NCI-H146 treated with DMSO at 0.1 percent for 48 hours (cell line): ENCODE measurements around the gene ACADSB.

ENCODE experiments used
- DNase-seq: peaks from one replicate; lab custom pipeline; 2025; ENCODE audit not compliant: unreplicated experiment; lab: John Stamatoyannopoulos, UW

Gene ACADSB

GRCh38 chr10:123001370-123001769, 7.4 kb upstream of the ACADSB start:
- DNase-seq: no peak

DNA sequence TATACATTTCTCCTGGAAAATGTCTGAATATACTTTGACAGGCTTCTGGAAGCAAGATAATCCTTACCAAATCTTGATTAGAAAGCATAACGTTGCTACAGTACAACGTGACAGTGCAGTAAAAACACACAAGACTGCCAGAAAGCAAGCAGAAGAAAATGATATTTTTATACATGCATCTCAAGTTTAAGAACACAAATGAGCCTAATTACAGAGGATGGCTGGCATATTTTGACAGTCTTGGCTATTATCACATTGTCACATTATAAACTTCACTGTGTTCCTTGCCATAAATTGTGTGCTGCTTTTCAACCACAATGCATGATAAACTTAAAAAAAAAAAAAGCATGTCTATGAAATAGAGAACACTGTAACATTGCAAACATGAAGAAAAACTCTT, 4.5 kb upstream of the ACADSB start:
- DNase-seq: no peak

GRCh38 chr10:123007558-123008354, 1.1 kb upstream of the ACADSB start:
- DNase-seq: peak; percentile 37

- DNase-seq: no peak
Measured at GRCh38 chr10:123009105-123009820, 457 bp downstream of the ACADSB start.

DNA sequence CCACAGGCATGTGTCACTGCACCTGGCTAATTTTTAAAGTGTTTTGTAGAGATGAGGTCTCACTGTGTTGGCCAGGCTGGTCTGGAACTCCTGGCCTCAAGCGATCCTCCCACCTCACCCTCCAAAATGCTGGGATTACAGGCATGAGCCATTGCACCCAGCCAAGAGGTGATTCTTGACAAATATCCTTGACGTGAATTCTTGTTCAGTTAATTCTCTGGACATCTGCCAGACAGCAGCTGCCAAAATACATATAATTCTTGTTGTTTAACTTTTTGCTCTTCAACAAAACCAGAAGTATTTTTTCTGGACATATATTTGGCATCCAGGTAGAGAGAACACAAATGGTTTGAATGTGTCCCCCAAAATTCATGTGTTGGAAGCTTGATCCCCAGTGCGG, 3.2 kb downstream of the ACADSB start:
- no peak for DNase-seq

DNA sequence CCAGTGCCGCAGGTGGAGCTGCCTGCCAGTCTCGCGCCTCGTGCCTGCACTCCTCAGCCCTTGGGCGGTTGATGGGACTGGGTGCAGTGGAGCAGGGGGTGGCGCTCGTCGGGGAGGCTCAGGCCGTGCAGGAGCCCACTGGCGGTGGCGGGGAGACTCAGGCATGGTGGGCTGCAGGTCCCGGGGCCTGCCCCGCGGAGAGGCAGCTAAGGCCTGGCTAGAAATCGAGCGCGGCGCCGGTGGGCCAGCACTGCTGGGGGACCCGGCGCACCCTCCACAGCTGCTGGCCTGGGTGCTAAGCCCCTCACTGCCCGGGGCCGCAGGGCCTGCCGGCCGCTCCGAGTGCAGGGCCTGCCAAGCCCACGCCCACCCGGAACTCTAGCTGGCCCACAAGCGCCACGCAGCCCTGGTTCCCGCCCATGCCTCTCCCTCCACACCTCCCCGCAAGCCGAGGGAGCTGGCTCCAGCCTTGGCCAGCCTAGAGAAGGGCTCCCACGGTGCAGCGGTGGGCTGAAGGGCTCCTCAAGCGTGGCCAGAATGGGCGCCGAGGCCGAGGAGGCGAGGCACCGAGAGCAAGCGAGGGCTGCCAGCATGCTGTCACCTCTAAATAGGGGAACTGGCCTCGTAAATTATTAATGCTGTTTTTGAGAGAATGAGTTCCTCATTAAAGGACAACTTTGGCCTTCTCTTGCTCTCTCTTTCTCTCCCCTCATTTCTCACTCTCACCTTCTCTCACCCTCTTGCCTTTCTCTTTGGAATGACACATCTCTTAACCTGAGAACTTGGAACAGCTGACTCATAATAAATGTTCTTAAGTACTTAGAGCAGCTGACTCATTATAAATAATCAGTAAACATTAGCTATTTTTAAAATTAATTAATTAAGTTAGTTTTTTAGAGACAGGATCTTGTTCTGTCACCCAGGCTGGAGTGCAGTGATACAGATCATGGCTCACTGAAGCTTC, 4.9 kb downstream of the ACADSB start:
- no peak for DNase-seq

GRCh38 chr10:123014772-123015171, 6.0 kb downstream of the ACADSB start:
- no peak for DNase-seq

DNA sequence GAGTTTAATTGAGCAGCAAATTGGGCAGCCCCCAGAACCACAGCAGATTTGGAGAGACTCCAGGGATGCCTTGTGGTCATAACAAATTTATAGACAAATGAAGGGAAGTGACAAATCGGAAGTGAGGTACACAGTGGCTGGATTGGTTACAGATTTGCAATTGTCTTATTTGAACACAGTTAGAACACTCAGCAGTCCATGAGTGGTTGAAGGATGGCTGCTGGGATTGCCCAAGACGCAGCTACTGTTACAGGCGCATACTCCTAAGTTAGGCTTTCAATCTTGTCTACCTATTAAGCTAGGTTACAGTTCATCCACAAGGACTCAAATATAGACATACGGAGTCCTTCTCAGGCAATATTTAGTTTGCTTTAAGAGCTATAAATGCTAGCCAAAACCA, 7.4 kb downstream of the ACADSB start:
- no peak for DNase-seq

- no peak for DNase-seq
Measured at GRCh38 chr10:123017421-123018165, 8.8 kb downstream of the ACADSB start.

DNA sequence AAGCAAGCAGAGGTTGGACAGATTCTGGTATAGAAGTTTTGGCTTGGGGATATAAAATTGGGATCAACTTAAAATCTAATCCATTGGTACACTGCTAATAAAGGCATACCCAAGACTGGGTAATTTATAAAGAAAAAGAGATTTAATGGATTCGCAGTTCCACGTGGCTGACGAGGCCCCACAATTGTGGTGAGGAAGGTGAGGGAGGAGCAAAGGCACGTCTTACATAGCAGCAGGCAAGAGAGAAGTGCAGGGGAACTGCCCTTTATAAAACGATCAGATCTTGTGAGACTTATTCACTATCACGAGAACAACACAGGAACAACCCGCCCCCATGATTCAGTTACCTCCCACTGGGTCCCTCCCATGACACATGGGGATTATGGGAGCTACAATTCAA, 9.7 kb downstream of the ACADSB start:
- no peak for DNase-seq

DNA sequence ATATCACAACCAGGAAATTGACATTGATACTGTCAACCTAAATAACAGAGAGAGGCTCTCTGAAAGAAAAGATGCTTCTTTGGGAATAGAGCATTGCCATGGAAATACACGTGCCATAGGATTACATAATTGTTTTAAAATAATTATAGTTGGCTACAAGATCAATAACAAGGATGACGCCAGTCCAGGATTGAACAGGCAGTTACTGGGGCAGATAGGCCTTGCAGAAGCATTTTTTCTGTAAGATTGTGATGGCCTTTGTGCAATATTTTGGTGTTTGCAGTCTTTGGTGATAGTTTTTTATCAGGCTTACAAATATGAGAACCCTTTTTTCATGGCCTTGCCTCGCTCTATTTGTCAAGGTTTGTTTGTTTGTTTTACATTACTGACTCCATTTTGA, 10.5 kb downstream of the ACADSB start:
- no peak for DNase-seq

GRCh38 chr10:123019941-123020703, 11.3 kb downstream of the ACADSB start:
- peak; percentile 70 for DNase-seq

- peak; percentile 7 for DNase-seq
Measured at GRCh38 chr10:123021517-123021916, 12.7 kb downstream of the ACADSB start.

- DNase-seq: no peak
Measured at GRCh38 chr10:123024540-123024939, 15.7 kb downstream of the ACADSB start.

GRCh38 chr10:123026302-123026701, 17.5 kb downstream of the ACADSB start:
- no peak for DNase-seq

- DNase-seq: no peak
Measured at GRCh38 chr10:123027861-123028260, 19.1 kb downstream of the ACADSB start.

- DNase-seq: no peak
Measured at GRCh38 chr10:123031124-123031523, 22.3 kb downstream of the ACADSB start.

GRCh38 chr10:123034332-123034731, 25.5 kb downstream of the ACADSB start:
- no peak for DNase-seq

DNA sequence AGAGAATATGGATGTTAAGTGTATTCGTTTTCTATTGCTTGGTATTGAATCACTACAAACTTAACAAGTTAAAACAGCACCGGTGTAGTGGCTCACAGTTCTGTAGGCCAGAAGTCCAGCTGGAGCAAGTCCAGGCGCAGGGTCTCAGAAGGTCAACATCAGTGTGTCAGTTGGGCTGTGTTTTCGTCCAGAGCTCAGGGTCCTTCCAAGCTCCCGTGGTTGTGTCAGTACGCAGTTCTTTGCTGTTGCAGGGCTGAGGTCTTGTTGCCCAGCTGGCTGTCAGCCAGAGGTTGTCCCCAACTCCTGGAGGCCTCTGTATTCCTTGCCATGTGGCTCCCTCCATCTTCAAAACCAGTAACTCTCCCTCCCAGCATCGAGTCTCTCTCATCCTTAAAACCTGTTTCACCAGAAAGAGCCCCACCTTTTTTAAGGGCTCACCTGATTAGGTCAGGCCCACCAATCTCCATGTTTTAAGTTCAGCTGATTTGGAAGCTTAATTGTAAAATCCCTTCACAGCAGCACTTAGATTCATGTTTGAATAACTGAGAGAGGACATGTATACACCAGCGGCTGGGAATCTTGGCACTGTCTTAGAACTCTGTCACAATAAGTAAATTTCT, 26.8 kb downstream of the ACADSB start:
- no peak for DNase-seq
